NCI-H2227 (cell line): ENCODE measurements around the gene HBZ.
"Not testable (repeated sequence)": the region's sequence is repeated elsewhere in the genome, so short reads cannot be mapped to it uniquely, and the experiment has no call there.

Experiments used
- DNase-seq: peaks from one replicate; lab custom pipeline; 2025; ENCODE audit not compliant: unreplicated experiment; lab: John Stamatoyannopoulos, UW

Gene HBZ

DNA sequence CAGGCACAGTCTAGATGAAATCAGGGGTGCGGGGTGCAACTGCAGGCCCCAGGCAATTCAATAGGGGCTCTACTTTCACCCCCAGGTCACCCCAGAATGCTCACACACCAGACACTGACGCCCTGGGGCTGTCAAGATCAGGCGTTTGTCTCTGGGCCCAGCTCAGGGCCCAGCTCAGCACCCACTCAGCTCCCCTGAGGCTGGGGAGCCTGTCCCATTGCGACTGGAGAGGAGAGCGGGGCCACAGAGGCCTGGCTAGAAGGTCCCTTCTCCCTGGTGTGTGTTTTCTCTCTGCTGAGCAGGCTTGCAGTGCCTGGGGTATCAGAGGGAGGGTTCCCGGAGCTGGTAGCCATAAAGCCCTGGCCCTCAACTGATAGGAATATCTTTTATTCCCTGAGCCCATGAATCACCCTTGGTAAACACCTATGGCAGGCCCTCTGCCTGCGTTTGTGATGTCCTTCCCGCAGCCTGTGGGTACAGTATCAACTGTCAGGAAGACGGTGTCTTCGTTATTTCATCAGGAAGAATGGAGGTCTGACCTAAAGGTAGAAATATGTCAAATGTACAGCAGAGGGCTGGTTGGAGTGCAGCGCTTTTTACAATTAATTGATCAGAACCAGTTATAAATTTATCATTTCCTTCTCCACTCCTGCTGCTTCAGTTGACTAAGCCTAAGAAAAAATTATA, 25.7 kb downstream of the HBZ start:
- no peak for DNase-seq

DNA sequence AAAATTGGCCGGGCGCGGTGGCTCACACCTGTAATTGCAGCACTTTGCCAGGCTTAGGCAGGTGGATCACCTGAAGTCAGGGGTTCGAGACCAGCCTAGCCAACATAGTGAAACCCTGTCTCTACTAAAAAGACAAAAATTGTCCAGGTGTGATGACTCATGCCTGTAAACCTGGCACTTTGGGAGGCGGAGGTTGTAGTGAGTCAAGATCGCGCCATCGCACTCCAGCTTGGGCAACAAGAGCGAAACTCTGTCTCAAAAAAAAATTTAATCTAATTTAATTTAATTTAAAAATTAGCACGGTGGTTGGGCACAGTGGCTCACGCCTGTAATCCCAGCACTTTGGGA, 26.2 kb downstream of the HBZ start:
- no peak for DNase-seq

DNA sequence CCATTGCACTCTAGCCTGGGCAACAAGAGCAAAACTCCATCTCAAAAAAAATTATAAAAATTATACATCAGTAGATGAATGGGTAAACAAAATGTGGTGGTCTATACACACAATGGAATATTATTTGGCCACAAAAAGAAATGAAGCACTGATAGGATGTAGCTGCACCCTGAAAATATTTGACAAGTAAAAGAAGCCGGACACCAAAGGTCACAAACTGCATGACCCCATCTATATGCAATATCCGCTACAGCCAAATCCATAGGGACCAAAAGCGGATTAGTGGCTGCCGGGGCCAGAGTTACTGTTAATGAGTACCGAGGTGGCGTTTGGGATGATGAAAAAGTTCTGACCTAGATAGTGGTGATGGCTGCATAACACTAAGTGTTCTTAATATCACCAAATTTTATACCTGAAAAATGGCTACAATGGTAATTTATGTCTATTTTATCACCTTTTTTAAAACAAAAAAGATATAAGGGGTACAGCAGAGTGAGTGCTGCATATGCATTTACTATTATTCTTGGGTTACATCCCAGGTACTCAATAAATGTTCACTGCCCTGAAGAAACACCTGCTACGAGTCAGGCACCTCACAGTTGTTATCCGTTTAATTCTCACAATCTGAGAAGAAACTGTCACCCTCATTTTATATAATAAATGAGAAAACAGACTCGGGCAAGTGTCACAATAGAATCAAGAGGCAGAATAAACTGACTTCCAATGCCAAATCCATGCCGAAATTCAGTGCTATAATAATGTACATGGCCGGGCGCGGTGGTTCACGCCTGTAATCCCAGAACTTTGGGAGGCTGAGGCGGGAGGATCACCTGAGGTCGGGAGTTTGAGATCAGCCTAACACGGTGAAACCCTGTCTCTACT, 27.0 kb downstream of the HBZ start:
- DNase-seq, result no peak

DNA sequence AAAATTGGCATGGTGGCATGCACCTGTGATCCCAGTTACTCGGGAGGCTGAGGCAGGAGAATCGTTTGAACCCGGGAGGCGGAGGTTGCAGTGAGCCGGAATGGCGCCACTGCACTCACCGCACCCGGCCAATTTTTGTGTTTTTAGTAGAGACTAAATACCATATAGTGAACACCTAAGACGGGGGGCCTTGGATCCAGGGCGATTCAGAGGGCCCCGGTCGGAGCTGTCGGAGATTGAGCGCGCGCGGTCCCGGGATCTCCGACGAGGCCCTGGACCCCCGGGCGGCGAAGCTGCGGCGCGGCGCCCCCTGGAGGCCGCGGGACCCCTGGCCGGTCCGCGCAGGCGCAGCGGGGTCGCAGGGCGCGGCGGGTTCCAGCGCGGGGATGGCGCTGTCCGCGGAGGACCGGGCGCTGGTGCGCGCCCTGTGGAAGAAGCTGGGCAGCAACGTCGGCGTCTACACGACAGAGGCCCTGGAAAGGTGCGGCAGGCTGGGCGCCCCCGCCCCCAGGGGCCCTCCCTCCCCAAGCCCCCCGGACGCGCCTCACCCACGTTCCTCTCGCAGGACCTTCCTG, 27.7 kb downstream of the HBZ start, which contains the start of gene HBQ1:
Gene HBQ1 (plus strand): TSS at position 359 of the 575 bp plus-strand sequence. CDS start 28 bp downstream, at position 387.
- DNase-seq, result peak; percentile 69

DNA sequence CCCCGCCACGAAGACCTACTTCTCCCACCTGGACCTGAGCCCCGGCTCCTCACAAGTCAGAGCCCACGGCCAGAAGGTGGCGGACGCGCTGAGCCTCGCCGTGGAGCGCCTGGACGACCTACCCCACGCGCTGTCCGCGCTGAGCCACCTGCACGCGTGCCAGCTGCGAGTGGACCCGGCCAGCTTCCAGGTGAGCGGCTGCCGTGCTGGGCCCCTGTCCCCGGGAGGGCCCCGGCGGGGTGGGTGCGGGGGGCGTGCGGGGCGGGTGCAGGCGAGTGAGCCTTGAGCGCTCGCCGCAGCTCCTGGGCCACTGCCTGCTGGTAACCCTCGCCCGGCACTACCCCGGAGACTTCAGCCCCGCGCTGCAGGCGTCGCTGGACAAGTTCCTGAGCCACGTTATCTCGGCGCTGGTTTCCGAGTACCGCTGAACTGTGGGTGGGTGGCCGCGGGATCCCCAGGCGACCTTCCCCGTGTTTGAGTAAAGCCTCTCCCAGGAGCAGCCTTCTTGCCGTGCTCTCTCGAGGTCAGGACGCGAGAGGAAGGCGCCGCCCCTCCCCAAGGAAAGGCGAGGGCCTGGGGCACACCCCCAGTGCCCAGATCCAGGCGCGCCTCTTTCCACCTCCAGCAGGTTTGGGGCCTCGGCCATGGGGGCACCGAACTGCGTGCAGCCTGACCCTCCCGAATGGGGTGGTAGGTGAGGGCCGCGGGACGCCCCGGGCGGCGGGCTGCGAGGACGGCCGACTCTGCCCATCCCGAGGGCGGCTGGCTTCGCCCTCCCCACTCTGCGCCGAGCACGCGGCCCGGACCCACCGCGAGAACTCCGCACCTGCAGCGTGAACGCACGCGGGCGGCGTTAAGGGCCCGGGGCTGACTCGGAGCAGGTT, 28.5 kb downstream of the HBZ start:
- DNase-seq, result peak; percentile 87

DNA sequence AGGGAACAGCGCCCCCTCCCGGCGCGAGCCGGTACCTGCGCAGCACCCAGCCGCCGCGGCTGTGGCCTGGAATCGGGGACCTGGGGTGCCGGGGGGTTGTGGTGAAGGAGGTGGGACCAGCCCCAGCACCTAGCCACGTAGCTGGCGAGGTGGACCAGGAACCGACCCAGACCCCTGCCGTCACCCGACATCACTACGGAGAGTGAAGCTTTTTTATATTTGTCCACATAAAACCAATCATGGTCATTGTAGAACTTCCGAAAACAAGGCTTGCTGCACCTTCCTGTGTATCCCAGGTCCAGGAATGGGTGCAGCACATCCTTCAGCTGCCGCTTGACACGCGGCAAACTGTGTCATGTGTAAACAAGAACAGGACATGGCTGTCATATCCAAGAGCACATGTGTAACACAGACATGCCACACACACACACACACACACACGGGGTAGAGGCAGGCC, 29.1 kb downstream of the HBZ start:
- DNase-seq, result no peak

DNA sequence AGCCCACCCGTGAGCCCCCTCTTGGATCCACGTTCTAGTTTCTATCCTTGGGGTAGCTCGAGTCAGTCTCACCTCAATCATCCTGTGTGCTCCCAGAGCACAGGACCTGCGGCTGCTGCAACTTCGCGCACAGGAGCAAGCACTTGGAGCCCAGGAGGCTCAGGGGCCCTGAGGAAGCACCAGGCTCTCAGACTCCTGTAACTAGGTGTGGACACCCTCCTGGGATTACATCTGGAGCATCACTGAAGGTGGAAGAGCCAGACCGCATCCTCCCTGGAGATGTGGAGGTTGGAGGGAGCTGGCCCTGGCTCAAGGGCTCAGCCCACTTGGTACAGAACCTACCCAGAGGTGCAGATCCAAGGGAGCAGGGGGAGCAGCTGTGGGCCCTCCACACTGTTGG, 30.6 kb downstream of the HBZ start:
- DNase-seq, result no peak

DNA sequence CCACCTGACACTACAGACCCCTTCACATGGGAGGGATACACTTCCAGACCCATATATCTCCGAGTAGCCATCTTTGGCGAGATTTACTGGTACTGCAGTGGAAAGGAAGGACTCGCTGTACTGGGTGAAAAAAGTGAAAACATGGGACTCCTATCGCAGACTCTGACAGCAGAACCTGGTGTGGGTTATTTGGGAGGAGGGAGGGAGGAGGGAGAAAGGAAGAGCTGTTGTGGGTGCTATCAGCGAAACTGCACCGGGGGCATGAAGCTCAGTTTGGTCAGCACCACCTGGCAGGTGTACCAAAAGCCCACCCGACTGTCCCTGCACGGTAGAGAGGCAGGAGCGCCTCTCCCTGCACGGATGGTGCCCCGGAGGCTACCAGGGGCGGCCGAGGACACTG, 32.8 kb downstream of the HBZ start:
- no peak for DNase-seq

DNA sequence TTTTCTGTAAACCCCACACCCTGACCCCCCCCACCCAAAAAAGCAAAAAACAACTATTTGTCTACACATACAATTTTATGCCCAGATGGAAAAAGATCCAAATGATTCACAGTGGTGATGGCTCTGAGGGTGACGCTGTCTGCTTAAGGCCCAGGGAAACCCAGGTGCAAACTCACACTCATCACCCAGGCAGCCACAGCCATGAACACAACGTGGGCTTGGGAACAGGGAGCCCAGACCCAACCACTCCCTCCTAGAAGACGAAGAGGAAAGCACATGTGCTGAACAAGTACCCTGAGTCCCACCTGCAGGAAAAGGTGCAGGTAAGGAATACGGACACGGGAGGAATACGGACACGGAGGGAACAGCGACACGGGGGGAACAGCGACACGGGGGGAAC, 33.2 kb downstream of the HBZ start:
- no peak for DNase-seq

DNA sequence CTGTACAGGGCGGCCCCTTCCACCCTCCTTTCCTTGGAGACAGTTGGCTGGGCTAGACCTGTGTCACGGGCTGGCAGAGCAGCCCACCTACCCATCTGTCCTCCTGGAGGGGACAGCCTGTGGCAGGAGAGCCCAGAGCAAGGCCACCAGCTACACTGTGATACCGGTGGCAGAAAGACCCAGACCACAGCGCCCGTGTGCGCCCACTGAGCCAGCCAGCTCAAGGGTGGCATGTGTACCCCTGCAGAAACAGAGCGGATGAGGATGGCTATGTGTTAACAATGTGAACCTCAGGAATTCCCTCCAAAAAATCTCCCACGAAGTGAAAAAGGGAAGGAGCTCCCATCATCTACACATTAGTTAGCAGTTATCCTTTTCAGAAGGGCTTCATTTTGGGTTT, 34.9 kb downstream of the HBZ start:
- DNase-seq, result no peak

DNA sequence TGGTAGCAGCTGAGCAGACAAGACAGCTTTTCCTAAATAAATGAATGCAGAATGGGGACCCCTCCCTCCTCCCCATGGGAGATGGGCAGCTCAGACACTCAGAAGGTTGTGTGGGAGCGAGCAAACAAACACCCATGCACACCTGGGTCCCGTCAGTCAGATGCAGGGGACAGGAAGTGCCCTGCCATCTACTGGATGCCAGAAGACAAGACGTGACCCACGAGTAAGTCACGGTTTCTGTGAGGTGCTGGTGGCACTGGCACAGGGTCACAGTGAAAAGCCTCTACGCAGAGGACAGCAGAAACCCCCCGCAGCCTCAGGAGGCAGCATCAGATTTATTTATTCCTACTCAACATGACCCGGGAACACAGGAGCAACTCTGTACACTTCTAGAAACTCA, 36.2 kb downstream of the HBZ start:
- DNase-seq, result no peak

DNA sequence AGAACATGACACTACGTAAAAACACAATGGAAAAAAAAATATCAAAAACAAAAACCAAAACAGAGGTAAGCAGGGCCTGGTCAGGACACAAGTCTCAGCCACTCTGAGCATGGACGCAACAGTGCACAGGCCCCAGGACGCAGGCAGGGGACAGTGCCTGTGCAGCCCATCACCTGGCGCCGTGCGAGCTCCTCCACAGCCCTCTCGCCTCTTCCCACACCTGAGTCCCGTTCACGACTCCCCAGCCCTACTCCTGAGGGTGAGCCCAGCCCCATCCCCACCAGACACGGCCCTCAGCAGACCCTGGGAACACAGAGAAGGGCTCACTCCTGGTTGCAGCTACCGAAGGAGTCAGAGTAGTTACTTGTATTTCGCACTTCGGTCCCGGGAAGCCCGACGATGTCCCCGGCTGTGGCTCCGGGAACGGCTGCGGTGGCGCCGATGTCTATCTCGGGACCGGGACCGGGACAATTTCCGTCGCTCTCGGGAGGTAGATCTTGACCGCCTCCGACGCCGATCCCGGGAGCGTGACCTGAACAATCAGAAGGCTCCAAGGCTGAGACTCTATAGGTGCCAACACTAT, 37.3 kb downstream of the HBZ start:
- no peak for DNase-seq

DNA sequence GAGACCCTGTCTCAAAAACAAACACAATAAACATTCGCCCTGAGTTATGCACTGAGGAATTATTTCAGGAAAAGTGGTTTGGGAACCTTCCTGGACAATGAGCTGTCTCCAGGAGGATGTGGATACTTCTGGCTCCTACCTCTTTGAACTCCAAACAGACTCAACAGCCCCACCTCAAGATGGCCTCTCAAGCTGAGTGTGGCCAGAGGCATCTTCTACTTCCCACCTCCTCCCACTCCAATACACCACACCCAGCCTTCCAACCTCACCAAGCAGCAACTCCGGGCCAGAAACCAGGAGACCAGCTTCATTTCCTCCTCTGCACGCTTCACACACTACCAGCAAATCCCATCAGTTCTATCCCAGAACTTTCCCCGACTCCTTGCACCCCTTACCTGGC, 39.4 kb downstream of the HBZ start:
- DNase-seq, result no peak

DNA sequence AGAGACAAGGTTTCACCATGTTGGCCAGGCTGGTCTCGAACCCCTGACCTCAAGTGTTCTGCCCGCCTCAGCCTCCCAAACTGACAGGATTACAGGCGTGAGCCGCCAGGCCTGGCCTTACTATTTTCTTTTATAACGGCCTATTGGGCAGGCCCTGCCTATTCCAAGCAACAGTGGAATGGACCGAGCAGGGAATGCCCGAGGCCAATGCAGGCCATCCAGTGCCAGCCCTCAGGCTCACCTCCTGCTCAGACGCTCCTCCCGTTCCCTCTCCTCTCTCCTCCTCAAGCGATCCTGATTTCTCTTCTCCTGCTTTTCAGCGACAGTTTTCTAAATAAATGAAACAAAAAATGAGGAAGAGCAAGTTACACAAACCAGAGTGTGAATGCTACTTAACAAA, 40.2 kb downstream of the HBZ start:
- DNase-seq, result no peak

DNA sequence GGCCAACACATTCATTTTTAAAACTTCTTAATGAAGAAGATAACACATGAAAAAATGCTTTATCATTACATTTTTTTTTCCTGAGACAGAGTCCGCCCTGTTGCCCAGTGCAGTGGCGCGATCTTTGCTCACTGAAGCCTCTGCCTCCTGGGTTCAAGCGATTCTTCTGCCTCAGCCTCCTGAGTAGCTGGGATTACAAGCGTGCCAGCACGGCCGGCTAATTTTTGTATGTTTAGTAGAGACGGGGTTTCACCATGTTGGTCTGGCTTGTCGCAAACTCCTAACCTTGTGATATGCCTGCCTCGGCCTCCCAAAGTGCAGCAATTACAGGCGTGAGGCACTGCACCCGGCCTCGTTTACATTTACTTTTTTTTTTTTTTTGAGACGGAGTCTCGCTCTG, 41.0 kb downstream of the HBZ start:
- no peak for DNase-seq

DNA sequence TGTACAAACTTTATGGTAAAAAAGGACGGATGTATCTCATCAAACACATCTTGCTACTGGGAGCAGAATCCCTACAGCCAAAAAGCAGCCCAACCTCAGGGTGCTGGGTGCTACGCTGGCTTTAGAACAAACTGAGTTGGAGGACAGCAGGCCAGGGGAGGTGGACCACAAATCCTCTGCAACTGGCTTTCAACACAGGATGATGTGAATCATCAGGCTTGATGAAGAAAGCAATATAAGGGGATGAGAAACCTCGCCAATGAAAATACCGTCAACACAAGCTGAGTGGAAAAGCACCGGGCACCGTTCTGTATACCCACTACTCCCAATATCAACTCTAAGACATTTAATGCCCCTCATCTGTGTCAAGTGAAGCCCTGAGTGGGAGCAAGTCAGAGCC, 42.1 kb downstream of the HBZ start:
- DNase-seq, result no peak

DNA sequence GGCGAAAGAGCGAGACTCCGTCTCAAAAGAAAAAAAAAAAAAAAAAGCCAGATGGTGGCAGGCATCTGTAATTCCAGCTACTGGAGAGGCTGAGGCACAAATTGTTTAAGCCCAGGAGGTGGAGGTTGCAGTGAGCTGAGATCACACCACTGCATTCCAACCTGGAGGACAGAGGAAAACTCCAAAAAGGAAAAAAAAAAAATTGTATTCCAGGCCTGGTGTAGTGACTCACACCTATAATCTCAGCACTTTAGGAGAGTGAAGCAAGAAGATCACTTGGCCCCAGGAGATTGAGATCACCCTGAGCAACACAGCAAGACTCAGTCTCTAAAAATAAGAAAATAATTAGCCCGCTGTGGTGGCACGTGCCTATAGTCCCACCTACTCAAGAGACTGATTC, 47.9 kb downstream of the HBZ start:
- no peak for DNase-seq

DNA sequence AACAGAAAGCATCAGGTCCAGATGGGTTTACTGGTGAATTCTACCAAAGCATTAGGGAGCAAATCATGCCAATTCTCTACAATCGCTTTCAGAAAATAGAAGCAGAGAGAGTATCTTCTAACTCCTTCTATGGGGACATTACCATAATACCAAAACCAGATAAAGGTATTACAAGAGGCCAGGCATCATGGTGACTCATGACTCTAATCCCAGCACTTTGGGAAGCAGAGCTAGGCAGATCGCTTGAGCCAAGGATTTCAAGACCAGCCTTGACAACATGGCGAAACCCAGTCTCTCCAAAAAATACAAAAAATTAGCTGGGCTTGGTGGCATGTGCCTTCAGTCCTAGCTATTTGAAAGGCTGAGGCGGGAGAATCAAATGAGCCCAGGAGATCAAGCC, 50.8 kb downstream of the HBZ start:
- DNase-seq, result no peak

DNA sequence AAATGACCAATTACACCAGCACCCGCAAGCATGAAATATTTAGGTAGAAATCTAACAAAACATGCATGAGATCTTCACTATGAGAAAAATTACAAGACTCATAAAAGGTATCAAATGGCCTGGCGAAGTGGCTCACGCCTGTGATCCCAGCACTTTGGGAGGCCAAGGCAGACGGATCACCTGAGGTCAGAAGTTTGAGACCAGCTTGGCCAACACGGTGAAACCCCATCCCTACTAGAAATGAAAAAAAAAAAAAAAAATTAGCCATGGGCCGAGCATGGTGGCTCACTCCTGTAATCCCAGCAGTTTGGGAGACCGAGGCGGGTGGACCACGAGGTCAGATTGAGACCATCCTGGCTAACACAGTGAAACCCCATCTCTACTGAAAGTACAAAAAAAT, 51.6 kb downstream of the HBZ start:
- DNase-seq, result not testable (repeated sequence)
